ENCODE data around the gene SFXN3.
"Not testable (repeated sequence)": the region's sequence is repeated elsewhere in the genome, so short reads cannot be mapped to it uniquely, and the experiment has no call there.

The SFXN3 gene

DNA sequence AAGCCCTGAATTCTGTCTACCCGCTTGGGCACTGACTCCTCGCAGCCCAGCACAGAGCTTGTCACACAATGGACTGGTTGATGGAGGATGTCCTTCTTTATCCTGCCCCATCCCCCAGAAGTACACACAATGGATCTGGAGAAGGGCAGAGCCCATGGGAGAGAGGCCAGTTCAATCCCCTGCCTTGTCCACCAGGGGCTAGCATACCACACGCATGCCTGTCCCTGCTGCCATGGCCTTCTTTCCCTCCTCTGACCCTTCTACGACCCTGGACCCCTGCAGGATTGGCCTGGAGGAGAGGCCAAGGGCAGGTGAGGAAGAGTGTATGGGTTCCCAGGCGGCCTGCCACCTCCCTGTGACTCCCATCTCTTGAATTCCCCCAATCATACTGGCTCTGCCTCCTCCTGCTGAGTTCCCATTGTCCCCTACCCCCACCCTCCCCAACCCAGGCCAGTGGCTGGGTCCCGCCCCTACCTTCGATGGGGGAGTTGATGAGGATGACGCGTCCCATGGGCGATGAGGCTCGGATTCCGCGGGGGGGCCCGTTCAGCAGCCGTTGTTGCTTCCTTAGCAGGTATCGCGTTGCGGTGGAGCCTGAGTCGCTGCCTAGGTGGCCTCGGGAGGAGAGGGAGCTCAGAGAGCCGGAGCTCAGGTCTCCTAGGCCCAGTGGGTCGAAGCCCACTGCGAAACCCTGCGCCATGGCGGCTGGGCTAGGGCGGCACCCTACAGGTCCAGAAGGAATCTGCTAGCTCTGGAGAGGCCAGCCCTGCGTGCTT, 1.3 kb upstream of the SFXN3 start:
- intact Hi-C loops (cut with DNase I): no loop called here
- DNase-seq: peak in 31 of 42 donors; percentile 35 to 82 (median 65)

DNA sequence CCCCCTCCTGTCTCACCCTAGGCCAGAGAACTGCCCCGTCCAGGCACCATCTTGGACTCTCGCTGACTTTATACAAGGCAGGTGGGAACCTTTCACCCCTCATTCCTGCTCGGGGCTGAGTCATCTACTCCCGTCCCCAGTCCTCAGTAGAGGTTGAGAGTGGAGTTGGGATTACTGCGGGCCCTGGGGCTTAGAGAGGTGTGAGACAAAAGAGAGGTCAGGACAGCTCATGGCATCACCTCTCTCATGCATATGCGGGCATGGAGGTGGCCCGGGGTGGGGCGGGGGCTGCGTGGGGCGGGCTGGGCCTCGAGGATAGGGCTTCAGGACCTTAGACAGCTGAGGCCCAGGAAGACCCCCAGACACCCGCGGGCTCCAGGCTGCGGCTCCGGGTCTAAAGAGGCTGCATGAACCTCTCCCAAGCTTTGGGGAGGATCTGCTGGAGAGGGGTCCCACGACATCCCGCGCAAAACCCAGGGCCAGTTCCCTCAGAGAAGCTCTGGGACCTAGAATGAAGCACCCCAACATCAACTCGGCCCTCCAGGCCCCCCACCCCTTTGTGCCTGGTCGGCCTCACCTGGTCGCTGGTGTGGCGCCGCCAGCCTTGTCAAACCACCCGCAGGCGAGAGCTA, 422 bp upstream of the SFXN3 start:
- DNase-seq: no peak
- intact Hi-C loops (cut with DNase I): no loop called here

DNA sequence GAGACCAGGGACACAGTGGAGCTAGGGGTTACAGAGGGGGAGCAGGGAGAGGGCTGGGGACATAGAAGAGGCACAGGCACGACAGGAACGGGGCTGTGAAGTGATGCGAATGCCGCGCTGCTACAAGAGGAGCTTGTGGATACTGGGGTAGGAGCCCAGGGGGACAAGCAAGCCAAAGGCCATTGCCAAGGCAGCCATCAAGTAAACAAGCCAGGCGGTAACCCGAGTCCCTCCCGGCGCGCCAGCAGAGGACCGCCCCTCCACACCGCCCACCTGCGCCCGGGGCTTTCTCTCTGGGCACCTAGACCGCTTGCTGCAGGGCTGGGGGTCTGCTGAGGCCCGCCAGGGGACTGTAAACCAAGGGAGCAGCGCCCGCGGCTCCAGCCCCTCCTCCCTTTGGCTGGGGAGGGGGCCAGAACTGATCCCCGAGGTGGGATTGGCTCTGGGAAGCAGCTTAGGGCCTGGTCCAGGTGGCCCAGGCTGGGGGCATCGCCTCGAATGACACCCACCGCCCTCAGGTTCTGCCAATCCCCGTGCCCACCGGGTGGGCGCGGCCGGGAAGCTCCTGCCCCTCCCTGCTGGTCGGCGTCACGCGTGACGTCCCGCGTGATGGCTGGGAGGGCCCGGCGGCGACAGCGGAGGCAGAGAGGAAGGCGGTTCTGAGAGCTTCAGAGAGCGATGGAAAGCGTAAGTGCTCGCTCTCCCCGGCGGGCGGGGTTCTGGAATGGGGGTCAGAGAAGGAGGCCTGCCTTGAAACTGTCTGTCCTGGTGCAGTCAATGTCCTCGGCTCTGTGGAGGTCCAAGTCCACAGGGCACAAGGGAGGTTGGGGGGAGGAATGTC, 982 bp downstream of the SFXN3 start:
- peak; percentile 72 to 96 (median 91) for DNase-seq
- intact Hi-C loops (cut with DNase I): no loop called here

DNA sequence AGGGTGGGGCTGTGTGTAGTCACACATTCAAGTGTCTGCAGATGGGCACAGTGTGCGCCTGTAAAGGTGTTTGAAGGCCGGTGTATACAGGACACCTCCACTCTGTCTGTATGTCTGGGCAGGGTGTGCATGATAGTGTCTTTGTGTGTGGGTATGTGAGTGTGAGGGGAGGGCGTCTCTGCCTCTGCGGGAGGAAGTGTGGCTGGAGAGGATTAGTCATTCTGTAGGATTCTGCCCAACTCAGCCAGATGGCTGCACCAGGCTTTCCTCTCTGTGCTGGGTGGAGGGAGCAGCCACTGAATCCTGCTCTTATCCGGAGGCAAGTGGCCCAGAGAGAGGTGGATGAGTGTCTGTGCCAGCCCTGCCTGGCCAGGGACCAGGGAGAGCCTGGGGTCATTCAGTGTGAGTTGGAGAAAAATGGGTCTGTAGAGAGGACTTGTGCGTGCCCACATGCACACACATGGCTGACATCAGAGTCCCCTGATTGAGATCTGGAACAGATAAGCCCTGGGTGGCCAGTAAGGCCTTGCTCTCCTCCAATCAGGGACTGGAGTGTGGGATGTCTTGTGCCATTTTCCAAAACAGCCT, 1.7 kb downstream of the SFXN3 start:
- intact Hi-C loops (cut with DNase I): no loop called here

DNA sequence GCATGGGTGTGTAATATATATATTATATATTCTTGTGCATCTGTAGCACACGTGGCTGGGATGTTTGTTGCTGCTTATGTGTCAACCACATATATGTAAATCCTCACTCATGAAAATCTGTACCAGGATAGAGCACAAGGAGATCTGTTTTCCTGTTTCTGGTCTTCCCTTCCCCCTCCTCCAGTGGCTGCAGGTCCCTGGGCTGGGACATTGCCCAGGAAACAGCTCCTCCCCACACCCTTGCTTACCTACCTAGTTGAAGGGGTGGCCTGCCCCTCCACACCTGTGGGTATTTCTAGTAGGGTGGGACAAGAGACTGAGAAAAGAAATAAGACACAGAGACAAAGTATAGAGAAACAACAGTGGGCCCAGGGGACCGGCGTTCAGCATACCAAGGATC, 2.2 kb downstream of the SFXN3 start:
- DNase-seq: no peak
- intact Hi-C loops (cut with DNase I): no loop called here

More for the DNA sequence above, 1.7 kb downstream of the SFXN3 start:
- peak in 32 of 42 donors; percentile 41 to 88 (median 63) for DNase-seq

DNA sequence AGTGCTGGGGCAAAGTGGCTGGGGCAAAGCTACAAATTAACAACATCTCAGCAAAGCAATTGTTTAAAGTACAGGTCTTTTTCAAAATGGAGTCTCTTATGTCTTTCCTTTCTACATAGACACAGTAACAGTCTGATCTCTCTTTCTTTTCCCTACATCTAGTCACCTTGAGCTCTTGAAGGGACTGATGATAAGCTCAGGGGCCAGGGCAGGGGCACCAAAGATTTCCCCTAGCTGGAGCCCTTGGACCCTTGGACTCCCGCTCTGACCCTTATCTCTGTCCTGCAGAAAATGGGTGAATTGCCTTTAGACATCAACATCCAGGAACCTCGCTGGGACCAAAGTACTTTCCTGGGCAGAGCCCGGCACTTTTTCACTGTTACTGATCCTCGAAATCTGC, 3.4 kb downstream of the SFXN3 start:
- intact Hi-C loops (cut with DNase I); DNase-seq: not testable (repeated sequence)

DNA sequence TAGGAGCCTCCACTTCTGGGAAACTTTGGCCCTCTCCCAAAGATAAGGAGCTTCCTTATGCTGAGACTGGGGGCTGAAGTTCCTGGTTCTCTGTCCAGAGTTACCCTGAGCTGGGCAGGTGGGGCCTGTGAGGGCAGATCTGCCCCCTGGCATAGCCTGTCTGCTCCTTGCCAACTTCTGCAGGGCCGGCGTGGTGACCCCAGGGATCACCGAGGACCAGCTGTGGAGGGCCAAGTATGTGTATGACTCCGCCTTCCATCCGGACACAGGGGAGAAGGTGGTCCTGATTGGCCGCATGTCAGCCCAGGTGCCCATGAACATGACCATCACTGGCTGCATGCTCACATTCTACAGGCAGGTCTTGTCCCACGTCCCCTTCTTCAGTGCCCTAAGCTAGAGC, 4.3 kb downstream of the SFXN3 start:
- DNase-seq: no peak

DNA sequence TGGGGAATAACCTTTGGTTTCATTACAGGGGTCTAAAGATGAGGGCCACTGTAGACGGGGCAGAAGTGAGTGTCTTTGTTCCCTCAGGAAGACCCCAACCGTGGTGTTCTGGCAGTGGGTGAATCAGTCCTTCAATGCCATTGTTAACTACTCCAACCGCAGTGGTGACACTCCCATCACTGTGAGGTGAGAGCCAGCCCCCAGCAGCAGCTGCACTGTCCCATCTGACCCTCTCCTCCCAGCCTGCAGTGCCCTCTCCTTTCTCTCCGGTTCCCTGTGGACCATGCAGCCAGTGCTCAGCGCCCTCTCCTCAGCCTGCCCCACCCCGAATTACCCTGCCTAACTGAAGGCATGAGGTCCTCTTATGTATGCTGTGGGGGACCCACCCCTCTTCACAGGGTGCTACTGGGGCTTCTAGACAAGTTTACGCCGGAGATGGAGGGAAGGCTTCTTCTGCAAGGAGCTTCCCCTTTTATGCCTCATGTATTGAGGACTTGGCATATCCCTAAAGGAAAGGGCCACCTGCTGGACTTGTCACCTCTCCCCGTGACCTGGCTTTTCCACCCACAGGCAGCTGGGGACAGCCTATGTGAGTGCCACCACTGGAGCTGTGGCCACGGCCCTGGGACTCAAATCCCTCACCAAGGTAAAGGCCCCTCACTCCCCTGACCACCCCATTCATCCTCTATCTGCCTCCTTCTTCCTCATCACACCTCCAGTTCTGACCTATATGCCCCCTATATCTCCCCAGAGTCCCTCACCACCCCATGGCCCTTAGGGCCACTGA, 5.1 kb downstream of the SFXN3 start:
- intact Hi-C loops (cut with DNase I): no loop called here
- DNase-seq: no peak

More for the DNA sequence above, 4.3 kb downstream of the SFXN3 start:
- intact Hi-C loops (cut with DNase I): no loop called here

DNA sequence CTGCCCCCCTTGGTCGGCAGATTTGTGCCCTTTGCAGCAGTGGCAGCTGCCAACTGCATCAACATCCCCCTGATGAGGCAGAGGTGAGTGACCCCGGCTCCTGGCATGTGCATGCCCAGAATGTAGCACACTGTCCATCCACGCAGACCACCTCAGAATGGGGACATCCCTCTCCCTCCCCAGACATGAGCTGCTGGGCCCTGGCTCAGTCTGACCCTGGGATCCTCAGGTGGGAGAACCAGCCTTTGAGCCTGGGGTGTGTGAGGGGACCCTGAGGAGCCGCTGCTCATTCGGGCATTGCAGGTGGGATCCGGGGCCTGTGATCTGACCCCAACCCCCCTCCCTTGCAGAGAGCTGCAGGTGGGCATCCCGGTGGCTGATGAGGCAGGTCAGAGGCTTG, 5.7 kb downstream of the SFXN3 start:
- intact Hi-C loops (cut with DNase I): no loop called here
- DNase-seq: no peak

DNA sequence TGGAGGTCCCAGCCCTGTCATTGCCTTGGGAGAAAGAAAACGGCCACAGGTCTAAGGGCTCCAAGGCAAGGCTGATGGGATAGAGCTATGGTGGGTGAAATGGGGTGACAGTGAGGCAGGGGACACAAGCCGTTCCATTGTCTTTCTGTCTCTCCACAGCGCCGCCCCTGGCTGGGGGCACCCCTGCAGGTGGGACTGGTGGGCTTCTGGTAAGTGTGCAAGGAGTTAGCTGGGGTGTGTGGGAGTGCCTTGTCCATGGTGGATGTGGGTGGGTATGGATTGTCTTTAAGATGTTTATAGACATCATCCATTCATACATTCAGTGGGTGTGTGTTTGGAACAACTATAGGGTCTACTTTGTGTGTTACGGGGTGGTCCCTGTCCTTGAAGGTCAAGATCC, 7.5 kb downstream of the SFXN3 start:
- intact Hi-C loops (cut with DNase I): no loop called here

DNA sequence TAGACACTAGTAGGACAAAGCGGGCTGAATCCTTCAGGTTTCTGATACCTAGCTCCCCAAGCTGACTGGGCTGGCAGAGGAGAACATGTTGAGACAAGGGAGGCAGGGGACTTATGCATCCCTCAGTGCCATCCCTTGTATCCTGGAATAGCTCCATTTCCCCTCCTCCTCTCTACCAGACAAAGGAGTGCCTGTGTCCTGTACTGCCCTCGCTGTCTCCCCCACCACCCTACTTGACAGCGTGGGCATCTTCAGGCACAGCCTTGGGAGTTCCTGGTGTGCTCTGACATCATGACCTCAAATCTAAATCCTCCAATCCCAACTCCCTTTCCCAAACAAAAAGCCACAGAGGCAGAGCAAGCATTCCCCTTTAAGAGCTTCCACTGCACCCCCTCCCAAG, 9.0 kb downstream of the SFXN3 start:
- peak in 3 of 42 donors; percentile 35 to 43 (median 37) for DNase-seq

More for the DNA sequence above, 7.5 kb downstream of the SFXN3 start:
- DNase-seq: no peak

DNA sequence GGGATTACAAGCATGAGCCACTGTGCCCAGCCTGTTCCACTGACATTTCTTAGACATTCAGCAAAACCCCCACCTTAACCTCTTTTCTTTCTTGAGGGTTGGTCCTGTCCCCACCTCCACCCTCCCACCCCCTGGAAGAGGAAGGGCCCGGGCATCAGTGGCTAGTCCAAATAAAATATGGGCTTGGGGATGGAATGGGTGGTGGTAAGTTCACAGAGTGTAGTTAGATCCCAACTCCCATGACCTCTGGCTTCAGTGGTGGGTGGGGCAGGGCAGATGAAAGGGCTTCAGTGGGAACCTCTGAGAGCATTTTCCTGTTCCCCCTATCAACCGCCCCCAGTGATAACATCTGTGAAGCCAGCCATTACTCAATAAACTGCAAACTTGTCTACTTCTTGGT, 9.8 kb downstream of the SFXN3 start:
- no peak for DNase-seq
- intact Hi-C loops (cut with DNase I): no loop called here

More for the DNA sequence above, 9.0 kb downstream of the SFXN3 start:
- intact Hi-C loops (cut with DNase I): no loop called here

DNA sequence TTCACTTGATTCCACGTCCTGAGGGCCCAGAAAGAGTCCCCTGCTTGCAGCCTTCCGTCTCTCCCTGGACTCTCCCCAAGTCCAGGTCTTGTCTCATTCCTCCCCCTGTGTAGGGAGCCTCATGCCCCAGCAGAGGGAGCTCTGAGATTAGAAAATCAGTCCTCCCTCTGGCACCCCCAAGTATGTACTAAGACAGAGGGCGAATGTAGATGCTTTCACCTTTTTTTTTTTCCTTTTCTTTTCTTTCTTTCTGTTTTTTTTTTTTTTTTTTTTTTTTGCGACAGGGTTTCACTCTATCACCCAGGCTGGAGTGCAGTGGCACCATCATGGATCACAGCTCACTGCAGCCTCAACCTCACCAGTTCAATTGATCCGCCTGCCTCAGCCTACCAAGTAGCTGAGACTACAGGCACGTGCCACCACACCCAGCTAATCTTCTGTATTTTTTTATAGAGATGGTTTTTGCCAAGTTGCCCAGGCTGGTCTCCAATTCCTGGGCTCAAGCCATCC, 10.3 kb downstream of the SFXN3 start:
- intact Hi-C loops (cut with DNase I): no loop called here

DNA sequence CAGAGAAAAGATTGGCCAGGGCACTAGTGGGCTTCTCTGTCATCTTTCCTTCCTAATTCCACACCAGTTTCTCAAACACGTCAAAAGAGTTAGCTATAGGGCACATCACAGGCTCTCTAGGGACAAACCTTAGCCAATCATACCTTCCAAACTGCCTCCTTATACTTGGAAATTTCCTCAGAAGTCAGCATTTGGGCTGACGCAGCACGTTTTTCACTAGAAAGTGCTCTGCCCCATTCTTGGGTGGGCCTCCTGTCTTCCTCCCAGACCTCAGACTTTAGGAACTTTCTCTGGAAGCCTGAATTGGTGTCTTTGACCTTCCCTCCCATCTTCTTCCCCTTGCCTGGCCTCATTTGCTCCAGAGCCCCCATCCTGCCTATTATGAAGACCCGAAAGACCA, 11.1 kb downstream of the SFXN3 start:
- intact Hi-C loops (cut with DNase I): no loop called here

More for the DNA sequence above, 10.3 kb downstream of the SFXN3 start:
- peak; percentile 65 to 94 (median 86) for DNase-seq

DNA sequence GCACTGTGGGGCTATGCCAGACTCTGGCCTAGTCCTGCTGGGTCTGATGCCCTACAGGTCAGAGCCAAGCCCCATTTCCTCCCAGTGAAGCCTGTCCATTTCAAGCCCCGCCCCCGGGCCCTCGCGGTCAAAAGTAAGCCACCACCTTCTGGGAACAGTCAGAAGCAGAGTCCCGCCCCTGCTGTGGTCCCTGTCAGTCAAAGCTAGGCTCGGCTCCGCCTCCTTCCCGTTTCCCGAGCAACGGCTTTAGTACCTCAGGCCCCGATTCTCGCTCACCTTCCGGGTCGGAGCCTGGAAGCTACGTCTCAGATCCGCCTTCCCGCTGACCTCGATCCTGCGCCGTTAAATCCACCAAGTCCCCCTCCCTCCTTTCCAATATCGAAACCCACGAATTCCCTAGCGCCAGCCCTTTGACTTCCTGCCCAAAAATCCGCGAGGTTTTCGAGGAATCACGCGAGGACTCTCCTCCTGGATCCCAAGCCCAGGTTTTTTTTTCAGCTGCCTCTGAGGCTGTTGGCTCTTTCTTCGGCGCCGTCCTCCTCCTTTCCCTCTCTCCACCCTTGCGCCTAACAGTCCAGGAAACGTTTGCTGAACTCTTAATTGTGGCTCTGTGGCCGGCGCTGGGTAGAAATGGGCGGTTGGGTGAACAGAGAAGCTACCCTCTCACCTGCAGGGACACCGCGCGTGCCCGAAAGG, 11.8 kb downstream of the SFXN3 start:
- intact Hi-C loops (cut with DNase I): no loop called here
- DNase-seq: peak; percentile 72 to 97 (median 90)

More for the DNA sequence above, 11.1 kb downstream of the SFXN3 start:
- no peak for DNase-seq

DNA sequence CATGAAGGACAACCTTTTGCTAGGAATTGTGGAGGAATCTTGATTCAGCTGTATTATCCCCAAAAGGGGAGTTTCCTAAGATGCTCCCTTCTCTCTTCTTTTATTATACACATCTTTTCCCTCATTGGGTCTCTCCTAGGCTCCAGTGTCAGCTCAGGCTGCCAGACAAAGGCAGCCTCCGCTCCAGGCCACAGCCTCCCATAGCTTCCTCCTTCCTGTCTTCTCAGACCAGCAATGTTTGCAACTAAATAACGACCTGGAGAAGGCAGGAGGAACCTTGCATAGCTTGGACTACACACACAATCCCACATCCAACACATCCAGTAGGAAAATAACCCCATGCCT, 12.3 kb downstream of the SFXN3 start:
- intact Hi-C loops (cut with DNase I): no loop called here

DNA sequence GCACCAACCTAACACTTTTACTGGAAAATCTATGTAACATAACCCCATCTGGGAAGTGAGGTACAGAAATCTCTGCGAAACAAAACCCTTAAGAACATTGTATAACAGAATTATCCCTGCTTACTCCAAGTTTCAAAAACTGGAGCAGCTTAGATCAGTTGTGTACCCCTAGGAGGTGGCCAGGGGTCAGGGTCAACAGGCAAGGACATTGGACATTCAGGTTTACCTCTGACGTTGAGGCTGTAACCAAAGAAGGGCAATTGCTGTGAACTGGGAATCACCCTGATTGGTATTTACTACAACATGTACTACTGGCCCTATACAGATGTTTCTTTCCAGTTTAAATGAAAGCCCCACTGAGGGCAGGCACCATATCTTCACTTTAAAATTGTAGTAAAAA, 13.1 kb downstream of the SFXN3 start:
- intact Hi-C loops (cut with DNase I): no loop called here
- DNase-seq: no peak

More for the DNA sequence above, 12.3 kb downstream of the SFXN3 start:
- no peak for DNase-seq

All from head of caudate nucleus (tissue), 42 donors.